Cardiac septum (tissue), 1 donor: ENCODE measurements around the gene SNRPA1. TPM values are rescaled to one million over a fixed set of nuclear protein-coding genes. Genes with fewer than 3 reads are reported as not detected.

Source experiments
- DNase-seq: peaks from one replicate; pipeline ENCODE4 v3.0.0-alpha.2; 2020; ENCODE audit warnings: low spot score
- intact Hi-C: fragments of 100-400 bp; cut with DNase I; formaldehyde crosslinking; loops from one replicate; pipeline ENCODE4 v1.14.0; 2022
- total RNA-seq: library from RNA; stranded (reverse); fragmentation: NEBNext Ultra II Directional; extraction: Animal tissue kit (Norgen Biotek cat#: 25700); gene quantifications from one replicate; pipeline ENCODE4 v1.2.1, GENCODE V29; 2021
- donor health status: DM: no; HTN: no; CAD: no.

SNRPA1 gene
- total RNA-seq, 1 donor from 2014 or later = 26.0 TPM

- intact Hi-C loops = no loop called here
Observed at GRCh38 chr15:101248274-101248673, 46.8 kb downstream of the SNRPA1 start.

GRCh38 chr15:101246824-101247745 is 48.0 kb downstream of the SNRPA1 start:
- no peak for DNase-seq
- intact Hi-C loops = no loop called here

More at GRCh38 chr15:101248274-101248673, 46.8 kb downstream of the SNRPA1 start:
- no peak for DNase-seq

- no peak for DNase-seq
- intact Hi-C loops = no loop called here
Observed at GRCh38 chr15:101246391-101246790, 48.7 kb downstream of the SNRPA1 start.

- intact Hi-C loops = no loop called here
- DNase-seq = no peak
Observed at GRCh38 chr15:101244889-101245668, 50.0 kb downstream of the SNRPA1 start.

- intact Hi-C loops = no loop called here
- no peak for DNase-seq
Observed at GRCh38 chr15:101244036-101244781, 50.8 kb downstream of the SNRPA1 start.

GRCh38 chr15:101243420-101243819 is 51.6 kb downstream of the SNRPA1 start:
- intact Hi-C loops = no loop called here

GRCh38 chr15:101242999-101243336 is 52.1 kb downstream of the SNRPA1 start:
- intact Hi-C loops = no loop called here
- DNase-seq = no peak

More at GRCh38 chr15:101243420-101243819, 51.6 kb downstream of the SNRPA1 start:
- no peak for DNase-seq

GRCh38 chr15:101242160-101242998 is 52.7 kb downstream of the SNRPA1 start:
- no peak for DNase-seq

GRCh38 chr15:101240358-101240757 is 54.7 kb downstream of the SNRPA1 start:
- no peak for DNase-seq
- intact Hi-C loops = loop anchor here (2.0 kb wide), 1 partner anchor 54 kb away; no protein-coding TSS in a partner anchor

More at GRCh38 chr15:101242160-101242998, 52.7 kb downstream of the SNRPA1 start:
- intact Hi-C loops = no loop called here

GRCh38 chr15:101239724-101240136 is 55.3 kb downstream of the SNRPA1 start:
- no peak for DNase-seq
- intact Hi-C loops = loop anchor here (2.0 kb wide), 1 partner anchor 53 kb away; no protein-coding TSS in a partner anchor

- no peak for DNase-seq
- intact Hi-C loops = no loop called here
Observed at GRCh38 chr15:101237251-101237650, 57.8 kb downstream of the SNRPA1 start.

GRCh38 chr15:101233651-101234280 is 61.3 kb downstream of the SNRPA1 start:
- no peak for DNase-seq
- intact Hi-C loops = no loop called here

- no peak for DNase-seq
- intact Hi-C loops = no loop called here
Observed at GRCh38 chr15:101232677-101233076, 62.4 kb downstream of the SNRPA1 start.

Other genes starting within 250 kb of the SNRPA1 start
- gene CHSY1, start 43.2 kb downstream of the SNRPA1 start, total RNA-seq = 17.5 TPM
- gene SELENOS, start 17.8 kb downstream of the SNRPA1 start, total RNA-seq = 51.6 TPM
- 10.6 TPM for gene PCSK6, start 194.5 kb upstream of the SNRPA1 start, total RNA-seq